Measurements from ENCODE around the gene HEPH.
A peak's percentile ranks its signal among the peaks of the same experiment; 100 is the strongest.

HEPH gene

DNA sequence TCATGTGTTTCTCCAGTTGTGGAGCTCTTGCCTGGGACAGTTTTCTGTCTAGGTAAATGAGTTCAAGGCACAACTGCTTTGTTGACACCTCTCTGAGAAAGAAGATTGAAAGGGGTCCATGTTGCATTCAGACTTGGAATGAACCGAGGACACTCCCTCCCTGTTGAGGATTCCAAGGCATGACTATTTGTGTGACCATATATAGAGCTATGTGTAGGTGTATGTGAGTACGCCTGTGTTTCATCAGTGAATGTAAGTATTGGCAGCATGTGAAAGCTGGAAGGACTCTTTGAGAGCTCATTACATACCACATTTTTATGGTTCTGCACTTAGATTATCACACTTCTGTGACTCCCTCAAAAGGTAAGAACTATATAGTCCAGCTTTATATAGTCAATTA, 3.4 kb downstream of the HEPH start:
- TF ChIP-seq, protein P1, sequence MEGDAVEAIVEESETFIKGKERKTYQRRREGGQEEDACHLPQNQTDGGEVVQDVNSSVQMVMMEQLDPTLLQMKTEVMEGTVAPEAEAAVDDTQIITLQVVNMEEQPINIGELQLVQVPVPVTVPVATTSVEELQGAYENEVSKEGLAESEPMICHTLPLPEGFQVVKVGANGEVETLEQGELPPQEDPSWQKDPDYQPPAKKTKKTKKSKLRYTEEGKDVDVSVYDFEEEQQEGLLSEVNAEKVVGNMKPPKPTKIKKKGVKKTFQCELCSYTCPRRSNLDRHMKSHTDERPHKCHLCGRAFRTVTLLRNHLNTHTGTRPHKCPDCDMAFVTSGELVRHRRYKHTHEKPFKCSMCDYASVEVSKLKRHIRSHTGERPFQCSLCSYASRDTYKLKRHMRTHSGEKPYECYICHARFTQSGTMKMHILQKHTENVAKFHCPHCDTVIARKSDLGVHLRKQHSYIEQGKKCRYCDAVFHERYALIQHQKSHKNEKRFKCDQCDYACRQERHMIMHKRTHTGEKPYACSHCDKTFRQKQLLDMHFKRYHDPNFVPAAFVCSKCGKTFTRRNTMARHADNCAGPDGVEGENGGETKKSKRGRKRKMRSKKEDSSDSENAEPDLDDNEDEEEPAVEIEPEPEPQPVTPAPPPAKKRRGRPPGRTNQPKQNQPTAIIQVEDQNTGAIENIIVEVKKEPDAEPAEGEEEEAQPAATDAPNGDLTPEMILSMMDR (IDR thresholded peaks at IDR 0.05; ENCODE audit: insufficient read depth, missing control alignments): no peak
- DNase-seq (ENCODE audit: insufficient read length, low spot score) (no peak), FAIRE-seq (no peak)

DNA sequence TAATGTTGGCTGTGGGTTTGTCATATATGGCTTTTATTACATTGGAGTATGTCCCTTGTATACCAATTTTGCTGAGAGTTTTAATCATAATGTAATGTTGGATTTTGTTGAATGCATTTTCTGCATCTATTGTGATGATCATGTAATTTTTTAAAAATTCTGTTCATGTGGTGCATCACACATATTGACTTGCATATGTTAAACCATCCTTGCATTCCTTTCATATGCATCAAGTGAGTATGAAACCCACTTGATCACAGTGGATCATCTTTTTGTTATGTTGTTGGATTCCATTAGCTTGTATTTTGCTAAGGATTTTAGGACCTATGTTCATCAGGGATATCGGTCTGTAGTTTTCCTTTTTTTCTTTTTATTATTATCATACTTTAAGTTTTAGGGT, 12.1 kb downstream of the HEPH start:
- no peak for DNase-seq (ENCODE audit: insufficient read length, low spot score)
- FAIRE-seq: no peak
- TF ChIP-seq, protein P1 (IDR thresholded peaks at IDR 0.05; ENCODE audit: insufficient read depth, missing control alignments): no peak

- FAIRE-seq (no peak), DNase-seq (ENCODE audit: insufficient read length, low spot score) (no peak)
- TF ChIP-seq, protein P1 (IDR thresholded peaks at IDR 0.05; ENCODE audit: insufficient read depth, missing control alignments): no peak
Observed at GRCh38 chrX:66191563-66191962, 27.5 kb downstream of the HEPH start.

- DNase-seq (ENCODE audit: insufficient read length, low spot score) (no peak), FAIRE-seq (no peak)
- TF ChIP-seq, protein P1 (IDR thresholded peaks at IDR 0.05; ENCODE audit: insufficient read depth, missing control alignments): no peak
Observed at GRCh38 chrX:66193821-66194220, 29.8 kb downstream of the HEPH start.

DNA sequence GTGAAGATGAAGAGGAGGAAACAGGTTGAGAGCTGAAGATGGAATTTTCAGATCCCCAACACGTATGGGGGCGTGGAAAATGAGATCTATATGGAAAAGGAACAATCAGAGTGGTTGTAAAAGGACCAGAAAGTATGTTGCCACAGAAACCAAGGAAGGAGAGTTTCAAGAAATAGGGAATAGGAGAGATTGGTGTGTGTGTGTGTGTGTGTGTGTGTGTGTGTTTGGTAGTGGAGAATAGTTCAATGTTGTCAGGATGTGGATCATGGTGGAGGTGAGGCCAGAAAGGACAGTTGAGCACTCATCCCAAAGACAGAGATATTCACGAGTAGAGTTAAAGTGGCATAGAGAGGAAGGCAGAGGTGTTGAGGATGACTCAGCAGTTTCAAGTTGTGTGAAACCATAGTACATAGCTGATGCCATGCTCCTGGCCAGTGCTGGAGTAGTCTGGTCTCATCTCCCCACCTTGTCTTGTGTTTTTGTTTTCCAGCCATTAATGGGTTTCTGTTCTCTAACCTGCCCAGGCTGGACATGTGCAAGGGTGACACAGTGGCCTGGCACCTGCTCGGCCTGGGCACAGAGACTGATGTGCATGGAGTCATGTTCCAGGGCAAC, 36.1 kb downstream of the HEPH start:
- TF ChIP-seq, protein P1 (IDR thresholded peaks at IDR 0.05; ENCODE audit: insufficient read depth, missing control alignments): no peak
- no peak for DNase-seq (ENCODE audit: insufficient read length, low spot score)
- no peak for FAIRE-seq

- DNase-seq (ENCODE audit: insufficient read length, low spot score) (no peak), FAIRE-seq (no peak)
- TF ChIP-seq, protein P1 (IDR thresholded peaks at IDR 0.05; ENCODE audit: insufficient read depth, missing control alignments): peak; percentile 10
Observed at GRCh38 chrX:66200855-66201795, 37.1 kb downstream of the HEPH start.

- no peak for DNase-seq (ENCODE audit: insufficient read length, low spot score)
- TF ChIP-seq, protein P1 (IDR thresholded peaks at IDR 0.05; ENCODE audit: insufficient read depth, missing control alignments): no peak
- FAIRE-seq: no peak
Observed at GRCh38 chrX:66203114-66203513, 39.1 kb downstream of the HEPH start.

Measured in D721Med (cell line).